Neural cell (in vitro differentiated cells): ENCODE data around the gene EMILIN1. TPM values are rescaled to one million over a fixed set of nuclear protein-coding genes. Genes with fewer than 3 reads are reported as not detected.
"Not testable (repeated sequence)": the region's sequence is repeated elsewhere in the genome, so short reads cannot be mapped to it uniquely, and the experiment has no call there.

Source experiments
- H2AFZ ChIP-seq: fragments of 200-600, 300-800 bp; sonication (generic), shearing (Covaris generic); 2 replicates; pipeline ENCODE4 v1.6.0; 2014; ENCODE audit warnings: low read depth, mild to moderate bottlenecking, antibody characterized with exemption, low read length, moderate library complexity
- H3F3A ChIP-seq: fragments of 200-600 bp; shearing (Covaris generic); 2 replicates; pipeline ENCODE4 v1.6.1; 2016; ENCODE audit warnings: mild to moderate bottlenecking, moderate library complexity, mixed read lengths, antibody characterized with exemption, low read length; ENCODE audit not compliant: insufficient read depth, poor library complexity, severe bottlenecking
- H3K27ac ChIP-seq: fragments of 200-600, 300-800 bp; sonication (generic), shearing (Covaris generic); 2 replicates; pipeline ENCODE4 v1.5.1; 2014; ENCODE audit warnings: mild to moderate bottlenecking, low read length, moderate library complexity
- H3K27me3 ChIP-seq: fragments of 300-800, 200-600 bp; sonication (generic), shearing (Covaris generic); 2 replicates; pipeline ENCODE4 v1.6.0; 2014; ENCODE audit warnings: mild to moderate bottlenecking, low read depth, low read length, moderate library complexity; ENCODE audit not compliant: insufficient read depth
- H3K36me3 ChIP-seq: fragments of 300-800, 200-600 bp; sonication (generic), shearing (Covaris generic); 2 replicates; pipeline ENCODE4 v1.5.1; 2014; ENCODE audit warnings: mild to moderate bottlenecking, antibody characterized with exemption, low read length, moderate library complexity; ENCODE audit not compliant: insufficient read depth
- H3K4me2 ChIP-seq: fragments of 300-800, 200-600 bp; sonication (generic), shearing (Covaris generic); 2 replicates; pipeline ENCODE4 v1.6.0; 2014; ENCODE audit warnings: mild to moderate bottlenecking, low read length
- H3K4me3 ChIP-seq: fragments of 300-800, 200-600 bp; sonication (generic), shearing (Covaris generic); 2 replicates; pipeline ENCODE4 v1.5.1; 2014; ENCODE audit warnings: mild to moderate bottlenecking, low read length, moderate library complexity
- H3K79me2 ChIP-seq: fragments of 200-600 bp; shearing (Covaris generic); replicated peaks from 2 replicates; pipeline ENCODE4 v1.6.0; 2014; ENCODE audit warnings: mild to moderate bottlenecking, low read length, moderate library complexity; ENCODE audit not compliant: insufficient read depth
- H3K9ac ChIP-seq: fragments of 300-800, 200-600 bp; sonication (generic), shearing (Covaris generic); 2 replicates; pipeline ENCODE4 v1.6.1; 2016; ENCODE audit warnings: mild to moderate bottlenecking, low read length, mixed read lengths
- H3K9me2 ChIP-seq: fragments of 200-600 bp; shearing (Covaris generic); 2 replicates; pipeline ENCODE4 v1.6.1; 2016; ENCODE audit warnings: mild to moderate bottlenecking, low read length, mixed read lengths; ENCODE audit not compliant: insufficient read depth
- H3K9me3 ChIP-seq: fragments of 200-600, 300-800 bp; sonication (generic), shearing (Covaris generic); 2 replicates; pipeline ENCODE4 v1.6.1; 2016; ENCODE audit warnings: mild to moderate bottlenecking, mixed run types, low read length, moderate library complexity, mixed read lengths
- H4K20me1 ChIP-seq: fragments of 200-600 bp; shearing (Covaris generic); 2 replicates; pipeline ENCODE4 v1.6.1; 2016; ENCODE audit warnings: mild to moderate bottlenecking, mixed run types; ENCODE audit not compliant: insufficient read depth
- CTCF ChIP-seq: fragments of 450-650 bp; IDR thresholded peaks from 2 replicates; pipeline ENCODE4 v1.5.1; 2014; ENCODE audit warnings: antibody characterized with exemption, mild to moderate bottlenecking, moderate library complexity; ENCODE audit not compliant: poor library complexity, severe bottlenecking
- EP300 ChIP-seq: fragments of 450-650 bp; conservative IDR thresholded peaks from 2 replicates; pipeline ENCODE4 v1.6.1; 2014; ENCODE audit warnings: antibody characterized with exemption, mild to moderate bottlenecking, moderate library complexity; ENCODE audit not compliant: poor library complexity, severe bottlenecking
- EZH2 ChIP-seq: fragments of 200-600, 300-800 bp; shearing (Covaris generic), sonication (generic); IDR thresholded peaks from 2 replicates; pipeline ENCODE4 v1.6.1; 2014; ENCODE audit warnings: antibody characterized with exemption, low read length, borderline replicate concordance, mild to moderate bottlenecking; ENCODE audit not compliant: insufficient read depth, poor library complexity, severe bottlenecking
- MXI1 ChIP-seq: fragments of 450-650 bp; conservative IDR thresholded peaks from 2 replicates; pipeline ENCODE4 v1.6.1; 2014; ENCODE audit warnings: antibody characterized with exemption, mild to moderate bottlenecking; ENCODE audit not compliant: poor library complexity, severe bottlenecking
- POLR2AphosphoS5 ChIP-seq: IDR thresholded peaks from 2 replicates; pipeline ENCODE4 v1.6.1; 2012
- RAD21 ChIP-seq: fragments of 450-650 bp; conservative IDR thresholded peaks from 2 replicates; pipeline ENCODE4 v1.6.1; 2014; ENCODE audit warnings: antibody characterized with exemption, mild to moderate bottlenecking, moderate library complexity
- SMC3 ChIP-seq: fragments of 450-650 bp; conservative IDR thresholded peaks from 2 replicates; pipeline ENCODE4 v1.6.1; 2014; ENCODE audit warnings: antibody characterized with exemption, mild to moderate bottlenecking, moderate library complexity; ENCODE audit not compliant: poor library complexity
- TAF1 ChIP-seq: IDR thresholded peaks from 2 replicates; pipeline ENCODE4 v1.6.1; 2012; ENCODE audit warnings: low read depth
- polyA plus RNA-seq: library from polyadenylated mRNA; depleted of rRNA; stranded (reverse); fragments of >200 nt; gene quantifications from 2 replicates; pipeline ENCODE4 v1.2.3, GENCODE V29; 2014
- TF ChIP-seq, protein P1 (sequence below): IDR thresholded peaks from 2 replicates; pipeline ENCODE4 v1.6.1; 2012; ENCODE audit warnings: borderline replicate concordance

The EMILIN1 gene
- polyA plus RNA-seq, 1 donor from 2014 or later, result 1.3 TPM

GRCh38 chr2:27108221-27108620, 29.8 kb downstream of the EMILIN1 start:
- no peaks in the 10 kb centered on the region for H3K79me2 ChIP-seq
- H2AFZ ChIP-seq, result no peak overlapping the region
- TF ChIP-seq, protein P1, sequence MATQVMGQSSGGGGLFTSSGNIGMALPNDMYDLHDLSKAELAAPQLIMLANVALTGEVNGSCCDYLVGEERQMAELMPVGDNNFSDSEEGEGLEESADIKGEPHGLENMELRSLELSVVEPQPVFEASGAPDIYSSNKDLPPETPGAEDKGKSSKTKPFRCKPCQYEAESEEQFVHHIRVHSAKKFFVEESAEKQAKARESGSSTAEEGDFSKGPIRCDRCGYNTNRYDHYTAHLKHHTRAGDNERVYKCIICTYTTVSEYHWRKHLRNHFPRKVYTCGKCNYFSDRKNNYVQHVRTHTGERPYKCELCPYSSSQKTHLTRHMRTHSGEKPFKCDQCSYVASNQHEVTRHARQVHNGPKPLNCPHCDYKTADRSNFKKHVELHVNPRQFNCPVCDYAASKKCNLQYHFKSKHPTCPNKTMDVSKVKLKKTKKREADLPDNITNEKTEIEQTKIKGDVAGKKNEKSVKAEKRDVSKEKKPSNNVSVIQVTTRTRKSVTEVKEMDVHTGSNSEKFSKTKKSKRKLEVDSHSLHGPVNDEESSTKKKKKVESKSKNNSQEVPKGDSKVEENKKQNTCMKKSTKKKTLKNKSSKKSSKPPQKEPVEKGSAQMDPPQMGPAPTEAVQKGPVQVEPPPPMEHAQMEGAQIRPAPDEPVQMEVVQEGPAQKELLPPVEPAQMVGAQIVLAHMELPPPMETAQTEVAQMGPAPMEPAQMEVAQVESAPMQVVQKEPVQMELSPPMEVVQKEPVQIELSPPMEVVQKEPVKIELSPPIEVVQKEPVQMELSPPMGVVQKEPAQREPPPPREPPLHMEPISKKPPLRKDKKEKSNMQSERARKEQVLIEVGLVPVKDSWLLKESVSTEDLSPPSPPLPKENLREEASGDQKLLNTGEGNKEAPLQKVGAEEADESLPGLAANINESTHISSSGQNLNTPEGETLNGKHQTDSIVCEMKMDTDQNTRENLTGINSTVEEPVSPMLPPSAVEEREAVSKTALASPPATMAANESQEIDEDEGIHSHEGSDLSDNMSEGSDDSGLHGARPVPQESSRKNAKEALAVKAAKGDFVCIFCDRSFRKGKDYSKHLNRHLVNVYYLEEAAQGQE, result no peak
- TF ChIP-seq EZH2, result no peak
- no peak for TF ChIP-seq CTCF
- no peak for TF ChIP-seq EP300
- TF ChIP-seq MXI1, result no peak
- TF ChIP-seq SMC3, result no peak
- TF ChIP-seq RAD21, result no peak
- TF ChIP-seq TAF1, result no peak
- no peak for TF ChIP-seq POLR2AphosphoS5
- H3F3A ChIP-seq, result no peaks in the 10 kb centered on the region
- H3K4me3 ChIP-seq, result no peak overlapping the region
- no peak overlapping the region for H3K4me2 ChIP-seq
- no peaks in the 10 kb centered on the region for H3K27me3 ChIP-seq
- H3K9me2 ChIP-seq, result no peaks in the 10 kb centered on the region
- no peak overlapping the region for H3K27ac ChIP-seq
- no peak overlapping the region for H3K9ac ChIP-seq
- H4K20me1 ChIP-seq, result no peaks in the 10 kb centered on the region
- H3K36me3 ChIP-seq, result no peaks in the 10 kb centered on the region
- H3K9me3 ChIP-seq, result no peaks in the 10 kb centered on the region

DNA sequence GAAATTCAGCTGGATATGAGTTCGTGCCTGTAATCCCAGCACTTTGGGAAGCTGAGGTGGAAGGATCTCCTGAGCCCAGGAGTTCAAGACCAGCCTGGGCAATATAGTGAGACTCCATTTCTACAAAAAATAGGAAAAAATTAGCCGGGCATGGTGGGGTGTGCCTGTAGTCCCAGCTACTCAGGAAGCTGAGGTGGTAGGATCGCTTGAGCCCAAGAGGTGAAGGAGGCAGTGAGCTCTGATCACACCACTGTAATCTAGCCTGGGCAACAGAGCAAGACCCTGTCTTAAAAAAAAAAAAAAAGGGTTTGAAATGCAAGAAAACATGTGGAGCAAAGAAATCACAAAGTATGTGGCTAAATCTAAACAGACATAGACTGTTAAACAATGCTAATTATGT, 30.7 kb downstream of the EMILIN1 start:
- Histone ChIP-seq H3K9ac (no peak overlapping the region), H3K4me3 (no peak overlapping the region), H3K9me2 (no peaks in the 10 kb centered on the region), H3K27ac (no peak overlapping the region), H4K20me1 (no peaks in the 10 kb centered on the region), H3K9me3 (no peaks in the 10 kb centered on the region), H3K4me2 (no peak overlapping the region), H3K27me3 (no peaks in the 10 kb centered on the region), H3F3A (no peaks in the 10 kb centered on the region), H2AFZ (no peak overlapping the region), H3K36me3 (no peaks in the 10 kb centered on the region), H3K79me2 (no peaks in the 10 kb centered on the region)
- no peak for TF ChIP-seq CTCF

GRCh38 chr2:27110603-27111352, 32.4 kb downstream of the EMILIN1 start:
- H3K36me3 ChIP-seq, H3K9me2 ChIP-seq, H3K4me3 ChIP-seq, H3K9ac ChIP-seq, H3K27ac ChIP-seq, H2AFZ ChIP-seq, H3K27me3 ChIP-seq, H3F3A ChIP-seq, H3K79me2 ChIP-seq, H3K9me3 ChIP-seq, H4K20me1 ChIP-seq, H3K4me2 ChIP-seq: not testable (repeated sequence)

DNA sequence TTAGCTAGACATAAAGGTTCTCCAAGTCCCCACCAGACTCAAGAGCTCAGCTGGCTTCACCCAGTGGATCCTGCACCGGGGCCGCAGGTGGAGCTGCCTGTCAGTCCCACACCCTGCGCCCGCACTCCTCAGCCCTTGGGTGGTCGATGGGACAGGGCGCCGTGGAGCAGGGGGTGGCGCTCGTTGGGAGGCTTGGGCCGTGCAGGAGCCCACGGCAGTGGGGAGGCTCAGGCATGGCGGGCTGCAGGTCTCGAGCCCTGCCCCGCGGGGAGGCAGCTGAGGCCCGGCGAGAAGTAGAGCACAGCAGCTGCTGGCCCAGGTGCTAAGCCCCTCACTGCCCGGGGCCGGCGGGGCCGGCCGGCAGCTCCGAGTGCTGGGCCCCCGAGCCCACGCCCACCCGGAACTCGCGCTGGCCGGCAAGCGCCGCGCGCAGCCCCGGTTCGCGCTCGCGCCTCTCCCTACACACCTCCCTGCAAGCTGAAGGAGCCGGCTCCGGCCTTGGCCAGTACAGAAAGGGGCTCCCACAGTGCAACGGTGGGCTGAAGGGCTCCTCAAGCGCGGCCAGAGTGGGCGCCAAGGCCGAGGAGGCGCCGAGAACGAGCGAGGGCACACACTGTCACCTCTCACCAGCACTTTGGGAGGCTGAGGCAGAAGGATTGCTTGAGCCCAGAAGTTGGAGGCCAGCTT, 33.1 kb downstream of the EMILIN1 start:
- H4K20me1 ChIP-seq, H3K9ac ChIP-seq, H3K4me3 ChIP-seq, H3K79me2 ChIP-seq, H3F3A ChIP-seq, H3K9me2 ChIP-seq, H3K27ac ChIP-seq, H3K36me3 ChIP-seq, H3K4me2 ChIP-seq, H3K27me3 ChIP-seq, H3K9me3 ChIP-seq, H2AFZ ChIP-seq: not testable (repeated sequence)
